Tibial artery (tissue), 4 donors: ENCODE results near the gene CDC16.
"Not testable (repeated sequence)": the region's sequence is repeated elsewhere in the genome, so short reads cannot be mapped to it uniquely, and the experiment has no call there.

ENCODE experiments used
- DNase-seq, 2 donors: peaks; one replicate each; pipeline ENCODE4 v3.0.0-alpha.2; 2019
- H3K27ac ChIP-seq, 2 donors: fragments of 200-600 bp; sonication (generic) in 1 of 2; 1 replicate in 1 of 2; 2 replicates in 1 of 2; pipeline ENCODE4 v1.5.1; 2018 to 2019; ENCODE audit warnings: mild to moderate bottlenecking in 1 of 2
- H3K27me3 ChIP-seq, 2 donors: fragments of 200-600 bp; sonication (generic) in 1 of 2; one replicate each; pipeline versions ENCODE4 v1.5.1 to v1.6.0; 2016 to 2019
- H3K36me3 ChIP-seq, 3 donors: fragments of 200-600 bp; sonication (generic) in 2 of 3; one replicate each; pipeline ENCODE4 v1.5.1; 2016 to 2019; ENCODE audit warnings: mild to moderate bottlenecking in 2 of 3
- H3K4me1 ChIP-seq, 4 donors: fragments of 200-600 bp; sonication (generic) in 2 of 4; 1 replicate in 3 of 4; 2 replicates in 1 of 4; pipeline ENCODE4 v1.5.1; 2016 to 2019
- H3K4me3 ChIP-seq, 2 donors: fragments of 200-600 bp; sonication (generic) in 1 of 2; 1 replicate in 1 of 2; 2 replicates in 1 of 2; pipeline ENCODE4 v1.5.1; 2018 to 2019; ENCODE audit warnings: mild to moderate bottlenecking in 2 of 2
- H3K9me3 ChIP-seq, 3 donors: fragments of 200-600 bp; sonication (generic) in 1 of 3; one replicate each; pipeline ENCODE4 v1.5.1; 2016 to 2019
- intact Hi-C: fragments of 100-400 bp; cut with DNase I; formaldehyde crosslinking; loops from one replicate; pipeline ENCODE4 v1.15.0; 2023; ENCODE audit warnings: low total_unique reads
- TF ChIP-seq, protein P1 (sequence below), 2 experiments: fragments of 200-600 bp in 1 of 2; fragments of 450-650 bp in 1 of 2; IDR thresholded peaks; one replicate each; pipeline ENCODE4 v1.5.1; 2017 to 2019; ENCODE audit warnings: antibody characterized with exemption in 2 of 2, mild to moderate bottlenecking in 1 of 2, moderate library complexity in 1 of 2

Gene CDC16

DNA sequence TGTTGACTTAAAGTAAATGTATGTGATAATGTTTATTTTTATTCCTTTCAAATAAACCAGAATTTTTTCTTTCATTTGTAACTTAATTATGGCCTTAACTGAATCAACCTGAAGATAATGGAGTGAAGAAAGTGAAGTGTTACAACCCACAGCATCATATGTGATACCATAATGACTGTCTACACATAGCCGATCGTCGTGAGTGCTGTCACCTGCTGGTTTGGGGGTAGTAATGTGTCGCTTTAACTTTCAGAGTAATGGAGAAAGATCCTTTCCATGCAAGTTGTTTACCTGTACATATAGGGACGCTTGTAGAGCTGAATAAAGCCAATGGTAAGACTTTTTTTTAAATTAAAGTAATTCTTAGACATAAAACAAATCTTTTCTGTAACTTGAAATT, 9.9 kb downstream of the CDC16 start:
- Histone ChIP-seq H3K9me3 (no peaks in the 10 kb centered on the region), H3K27me3 (no peaks in the 10 kb centered on the region), H3K27ac (no peak overlapping the region), H3K36me3 (peaks cover 86 to 100% (median 94%) of the 10 kb centered on the region in 3 donors), H3K4me1 (no peaks in the 10 kb centered on the region), H3K4me3 (no peak overlapping the region)
- TF ChIP-seq, protein P1, sequence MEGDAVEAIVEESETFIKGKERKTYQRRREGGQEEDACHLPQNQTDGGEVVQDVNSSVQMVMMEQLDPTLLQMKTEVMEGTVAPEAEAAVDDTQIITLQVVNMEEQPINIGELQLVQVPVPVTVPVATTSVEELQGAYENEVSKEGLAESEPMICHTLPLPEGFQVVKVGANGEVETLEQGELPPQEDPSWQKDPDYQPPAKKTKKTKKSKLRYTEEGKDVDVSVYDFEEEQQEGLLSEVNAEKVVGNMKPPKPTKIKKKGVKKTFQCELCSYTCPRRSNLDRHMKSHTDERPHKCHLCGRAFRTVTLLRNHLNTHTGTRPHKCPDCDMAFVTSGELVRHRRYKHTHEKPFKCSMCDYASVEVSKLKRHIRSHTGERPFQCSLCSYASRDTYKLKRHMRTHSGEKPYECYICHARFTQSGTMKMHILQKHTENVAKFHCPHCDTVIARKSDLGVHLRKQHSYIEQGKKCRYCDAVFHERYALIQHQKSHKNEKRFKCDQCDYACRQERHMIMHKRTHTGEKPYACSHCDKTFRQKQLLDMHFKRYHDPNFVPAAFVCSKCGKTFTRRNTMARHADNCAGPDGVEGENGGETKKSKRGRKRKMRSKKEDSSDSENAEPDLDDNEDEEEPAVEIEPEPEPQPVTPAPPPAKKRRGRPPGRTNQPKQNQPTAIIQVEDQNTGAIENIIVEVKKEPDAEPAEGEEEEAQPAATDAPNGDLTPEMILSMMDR (IDR thresholded peaks at IDR 0.05), result no peak
- intact Hi-C loops, result no loop called here
- no peak for DNase-seq

DNA sequence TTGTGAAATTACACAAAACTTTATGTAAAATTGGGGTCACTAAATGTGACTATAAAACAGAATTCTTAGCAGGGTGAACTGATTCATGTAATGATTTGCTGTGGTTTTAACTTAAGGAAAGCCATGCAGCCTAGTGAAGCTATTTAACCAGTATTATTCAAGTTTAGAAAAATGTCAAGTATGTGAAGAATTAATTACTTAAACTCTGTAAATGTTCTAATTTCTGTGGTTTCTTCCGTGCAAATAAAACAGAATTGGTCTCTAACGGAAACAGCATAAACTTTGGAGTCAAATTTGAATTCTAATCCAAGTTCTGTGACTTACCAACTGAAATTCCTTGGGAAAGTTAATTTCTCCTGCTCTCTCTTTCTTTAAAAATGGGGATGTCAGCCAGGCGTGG, 13.3 kb downstream of the CDC16 start:
- Histone ChIP-seq H3K36me3 (peaks cover 82 to 100% (median 94%) of the 10 kb centered on the region in 3 donors), H3K4me3 (no peak overlapping the region), H3K27me3 (no peaks in the 10 kb centered on the region), H3K27ac (no peak overlapping the region), H3K4me1 (no peaks in the 10 kb centered on the region), H3K9me3 (no peaks in the 10 kb centered on the region)
- DNase-seq, result no peak
- intact Hi-C loops, result no loop called here
- TF ChIP-seq, protein P1 (IDR thresholded peaks at IDR 0.05), result no peak

DNA sequence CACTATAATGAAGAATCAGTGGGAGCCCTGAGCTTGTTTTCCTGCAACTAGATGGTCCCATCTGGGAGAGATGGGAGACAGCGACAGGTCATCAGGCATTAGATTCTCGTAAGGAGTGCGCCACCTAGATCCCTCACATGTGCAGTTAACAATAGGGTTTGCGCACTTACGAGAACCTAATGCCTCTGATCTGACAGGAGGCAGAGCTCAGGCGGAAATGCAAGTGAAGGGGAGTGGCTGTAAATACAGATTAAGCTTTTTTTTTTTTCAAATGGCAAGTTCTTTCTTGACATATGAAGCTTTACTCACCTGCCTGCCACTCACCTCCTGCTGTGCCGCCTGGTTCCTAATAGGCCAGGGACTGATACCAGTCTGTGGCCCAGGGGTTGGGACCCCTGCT, 14.4 kb downstream of the CDC16 start:
- TF ChIP-seq, protein P1 (IDR thresholded peaks at IDR 0.05), result no peak
- Histone ChIP-seq H3K27me3 (no peaks in the 10 kb centered on the region), H3K27ac (no peak overlapping the region), H3K4me3 (no peak overlapping the region), H3K36me3 (peaks cover 82 to 96% (median 86%) of the 10 kb centered on the region in 3 donors), H3K9me3 (no peaks in the 10 kb centered on the region), H3K4me1 (no peaks in the 10 kb centered on the region)
- intact Hi-C loops, result no loop called here
- no peak for DNase-seq

DNA sequence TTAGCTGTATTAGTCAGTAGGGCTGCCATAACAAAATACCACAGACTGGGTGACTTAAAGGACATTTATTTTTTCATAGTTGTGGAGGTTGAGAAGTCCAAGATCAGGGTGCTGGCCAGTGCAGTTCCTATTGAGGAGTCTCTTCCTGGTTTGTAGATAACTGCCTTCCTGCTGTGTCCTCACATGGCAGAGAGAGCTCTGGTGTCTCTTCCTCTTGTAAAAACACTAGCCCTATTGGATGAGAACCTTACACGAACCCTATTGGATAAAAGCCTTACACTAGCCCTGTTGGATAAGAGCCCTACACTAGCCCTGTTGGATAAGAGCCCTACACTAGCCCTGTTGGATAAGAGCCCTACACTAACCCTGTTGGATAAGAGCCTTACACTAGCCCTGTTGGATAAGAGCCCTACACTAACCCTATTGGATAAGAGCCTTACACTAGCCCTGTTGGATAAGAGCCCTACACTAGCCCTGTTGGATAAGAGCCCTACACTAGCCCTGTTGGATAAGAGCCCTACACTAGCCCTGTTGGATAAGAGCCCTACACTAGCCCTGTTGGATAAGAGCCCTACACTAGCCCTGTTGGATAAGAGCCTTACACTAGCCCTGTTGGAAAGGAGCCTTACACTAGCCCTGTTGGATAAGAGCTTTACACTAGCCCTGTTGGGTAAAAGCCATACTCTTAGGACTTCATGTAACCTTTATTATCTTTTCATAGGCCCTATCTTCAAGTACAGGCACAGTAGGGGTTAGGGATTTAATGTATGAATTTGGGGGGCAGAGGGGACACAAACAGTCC, 17.1 kb downstream of the CDC16 start:
- DNase-seq, H3K4me1 ChIP-seq, intact Hi-C loops, H3K27ac ChIP-seq, H3K27me3 ChIP-seq, H3K4me3 ChIP-seq, H3K9me3 ChIP-seq: not testable (repeated sequence)
- H3K36me3 ChIP-seq, result peaks cover 79 to 90% (median 87%) of the 10 kb centered on the region in 3 donors

DNA sequence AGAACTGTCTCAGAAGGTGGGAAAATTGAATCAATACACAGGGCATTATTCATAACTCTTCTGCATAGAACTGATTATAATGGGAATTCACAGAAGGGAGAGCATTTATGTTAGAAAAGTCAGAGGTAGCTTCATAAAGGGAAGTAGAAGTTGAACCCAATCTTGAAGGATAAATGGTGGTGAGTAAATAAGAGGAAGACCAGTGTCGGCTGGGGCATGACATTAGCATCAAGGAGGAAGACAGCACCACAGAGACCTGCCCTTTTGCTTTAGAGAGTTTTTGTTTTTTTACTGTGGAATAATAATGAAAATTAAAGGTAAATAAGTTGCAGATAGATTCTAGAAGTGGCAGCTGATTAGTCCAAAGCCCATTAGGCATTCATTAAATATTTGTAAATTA, 21.9 kb downstream of the CDC16 start:
- Histone ChIP-seq H3K9me3 (no peaks in the 10 kb centered on the region), H3K27ac (no peak overlapping the region), H3K27me3 (no peaks in the 10 kb centered on the region), H3K36me3 (peaks cover 80 to 90% (median 90%) of the 10 kb centered on the region in 3 donors), H3K4me3 (no peak overlapping the region), H3K4me1 (no peaks in the 10 kb centered on the region)
- intact Hi-C loops, result no loop called here
- DNase-seq, result no peak
- TF ChIP-seq, protein P1 (IDR thresholded peaks at IDR 0.05), result no peak

DNA sequence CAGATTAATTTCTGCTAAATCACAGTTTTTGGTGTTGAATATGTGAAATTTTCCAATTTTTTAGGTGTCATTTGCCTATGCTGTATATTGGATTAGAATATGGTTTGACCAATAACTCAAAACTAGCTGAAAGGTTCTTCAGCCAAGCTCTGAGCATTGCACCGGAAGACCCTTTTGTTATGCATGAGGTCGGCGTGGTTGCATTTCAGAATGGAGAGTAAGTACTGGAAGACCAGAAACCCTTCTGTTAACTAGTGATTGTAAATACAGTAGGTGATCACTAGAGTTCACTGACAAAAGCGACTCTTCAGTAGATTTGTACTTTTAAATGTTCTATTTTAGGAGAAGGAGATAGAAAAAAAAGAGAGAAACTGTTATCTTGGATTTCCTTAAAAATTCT, 22.3 kb downstream of the CDC16 start:
- no peaks in the 10 kb centered on the region for H3K27me3 ChIP-seq
- DNase-seq, result no peak
- no peak overlapping the region for H3K4me3 ChIP-seq
- H3K9me3 ChIP-seq, result no peaks in the 10 kb centered on the region
- intact Hi-C loops, result no loop called here
- TF ChIP-seq, protein P1 (IDR thresholded peaks at IDR 0.05), result no peak
- H3K36me3 ChIP-seq, result peaks cover 78 to 90% (median 88%) of the 10 kb centered on the region in 3 donors
- H3K4me1 ChIP-seq, result no peaks in the 10 kb centered on the region
- H3K27ac ChIP-seq, result no peak overlapping the region
